ENCODE measurements around the gene RASSF7. TPM values are rescaled to one million over a fixed set of nuclear protein-coding genes. Genes with fewer than 3 reads are reported as not detected.
A peak's percentile ranks its signal among the peaks of the same experiment; 100 is the strongest.

The RASSF7 gene, protein sequence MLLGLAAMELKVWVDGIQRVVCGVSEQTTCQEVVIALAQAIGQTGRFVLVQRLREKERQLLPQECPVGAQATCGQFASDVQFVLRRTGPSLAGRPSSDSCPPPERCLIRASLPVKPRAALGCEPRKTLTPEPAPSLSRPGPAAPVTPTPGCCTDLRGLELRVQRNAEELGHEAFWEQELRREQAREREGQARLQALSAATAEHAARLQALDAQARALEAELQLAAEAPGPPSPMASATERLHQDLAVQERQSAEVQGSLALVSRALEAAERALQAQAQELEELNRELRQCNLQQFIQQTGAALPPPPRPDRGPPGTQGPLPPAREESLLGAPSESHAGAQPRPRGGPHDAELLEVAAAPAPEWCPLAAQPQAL
- 19.8 and 24.0 TPM in 2 replicates for polyA plus RNA-seq (2012; rRNA removed)
- polyA plus RNA-seq (2012; cell fraction: cytosol; rRNA removed), result 8.2 and 11.7 TPM in 2 replicates
- 105 and 144 TPM in 2 replicates for polyA plus RNA-seq (2012; cell fraction: nucleus; rRNA removed)

- no peaks in the 10 kb centered on the region for H4K20me1 ChIP-seq (ENCODE audit: insufficient read depth)
- peaks cover 11% of the 10 kb centered on the region for H3K27me3 ChIP-seq (ENCODE audit: insufficient read depth)
- no peaks in the 10 kb centered on the region for H3K36me3 ChIP-seq (replicated peaks in 1 of 2; ENCODE audit: control insufficient read depth in 1 of 2, insufficient read depth in 2 of 2, low read length in 1 of 2)
- CTCF ChIA-PET, result interaction anchor here (0.8 to 1.5 kb wide), 2 partner anchors 42 to 163 kb away, joined by 3 to 7 read pairs; no protein-coding TSS in a partner anchor
- H3K4me3 ChIP-seq (ENCODE audit: low read depth in 2 of 2, low read length in 1 of 2), result peak within 1 kb of the TSS; percentile 82 to 86
- peak within 1 kb of the TSS; percentile 74; the same call in 1 of the 2 replicates for H2AFZ ChIP-seq (ENCODE audit: low read depth)
- H3K9me3 ChIP-seq, result no peaks in the 10 kb centered on the region
- WGBS (ENCODE audit: low lambda C conversion rate), result 3% methylated on average over 24 of the region's 95 CpGs
- H3K4me2 ChIP-seq, result peak within 1 kb of the TSS; percentile 95
- POLR2A ChIA-PET, result interaction anchor here (0.7 to 1.5 kb wide), 2 partner anchors 15 to 53 kb away, joined by 3 read pairs; no protein-coding TSS in a partner anchor
- no peaks in the 10 kb centered on the region; the same call in 1 of the 2 replicates for H3K79me2 ChIP-seq (ENCODE audit: insufficient read depth)
- H3K9me2 ChIP-seq, result no peaks in the 10 kb centered on the region
- H3K4me1 ChIP-seq (ENCODE audit: control insufficient read depth in 1 of 2, insufficient read depth in 2 of 2, low read depth in 1 of 2, low read length in 1 of 2), result peaks cover 4 to 22% of the 10 kb centered on the region in 2 experiments; a peak in 2 of 4 replicates
- peaks cover 1% of the 10 kb centered on the region for H3F3A ChIP-seq (replicated peaks; ENCODE audit: insufficient read depth)
- peak; percentile 100 for DNase-seq
- peak within 1 kb of the TSS in 1 of 2 experiments; percentile 82; a peak in 1 of 4 replicates for H3K27ac ChIP-seq (ENCODE audit: low read depth in 2 of 2, low read length in 1 of 2)
- peak within 1 kb of the TSS; percentile 66 for H3K9ac ChIP-seq
- TF ChIP-seq CHD2 (IDR thresholded peaks at IDR 0.05; ENCODE audit: low read length, partially characterized antibody), result peak; percentile 79
- TF ChIP-seq EZH2phosphoT487 (IDR thresholded peaks at IDR 0.05; ENCODE audit: borderline replicate concordance, low read depth), result no peak
- TF ChIP-seq ELF1 (IDR thresholded peaks at IDR 0.05), result peak; percentile 93
- TF ChIP-seq FOXJ3 (CRISPR knock-in tag; IDR thresholded peaks at IDR 0.05), result no peak
- no peak for TF ChIP-seq SMC3 (IDR thresholded peaks at IDR 0.05; ENCODE audit: low read depth, low read length)
- no peak for TF ChIP-seq NRF1 (IDR thresholded peaks at IDR 0.05; ENCODE audit: low read depth, low read length)
- TF ChIP-seq MXI1 (IDR thresholded peaks at IDR 0.05; ENCODE audit: low read depth, low read length), result peak; percentile 15; the same call in 1 of the 2 replicates
- 0 out of 2 replicates have a peak, but pooled peaks have one; percentile 35 for TF ChIP-seq POLR2AphosphoS5 (IDR thresholded peaks at IDR 0.05; ENCODE audit: low read depth, low read length)
- TF ChIP-seq, protein P1, sequence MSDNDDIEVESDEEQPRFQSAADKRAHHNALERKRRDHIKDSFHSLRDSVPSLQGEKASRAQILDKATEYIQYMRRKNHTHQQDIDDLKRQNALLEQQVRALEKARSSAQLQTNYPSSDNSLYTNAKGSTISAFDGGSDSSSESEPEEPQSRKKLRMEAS (IDR thresholded peaks at IDR 0.05; ENCODE audit: low read depth), result no peak
- no peak for TF ChIP-seq TAF1 (IDR thresholded peaks at IDR 0.05; ENCODE audit: borderline replicate concordance, low read depth, low read length)
- no peak for TF ChIP-seq FOSL2 (IDR thresholded peaks at IDR 0.05; ENCODE audit: borderline replicate concordance, low read depth)
- TF ChIP-seq, protein P2, sequence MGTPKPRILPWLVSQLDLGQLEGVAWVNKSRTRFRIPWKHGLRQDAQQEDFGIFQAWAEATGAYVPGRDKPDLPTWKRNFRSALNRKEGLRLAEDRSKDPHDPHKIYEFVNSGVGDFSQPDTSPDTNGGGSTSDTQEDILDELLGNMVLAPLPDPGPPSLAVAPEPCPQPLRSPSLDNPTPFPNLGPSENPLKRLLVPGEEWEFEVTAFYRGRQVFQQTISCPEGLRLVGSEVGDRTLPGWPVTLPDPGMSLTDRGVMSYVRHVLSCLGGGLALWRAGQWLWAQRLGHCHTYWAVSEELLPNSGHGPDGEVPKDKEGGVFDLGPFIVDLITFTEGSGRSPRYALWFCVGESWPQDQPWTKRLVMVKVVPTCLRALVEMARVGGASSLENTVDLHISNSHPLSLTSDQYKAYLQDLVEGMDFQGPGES (IDR thresholded peaks at IDR 0.05; ENCODE audit: low read depth, low read length), result peak; percentile 82
- TF ChIP-seq, protein P3, sequence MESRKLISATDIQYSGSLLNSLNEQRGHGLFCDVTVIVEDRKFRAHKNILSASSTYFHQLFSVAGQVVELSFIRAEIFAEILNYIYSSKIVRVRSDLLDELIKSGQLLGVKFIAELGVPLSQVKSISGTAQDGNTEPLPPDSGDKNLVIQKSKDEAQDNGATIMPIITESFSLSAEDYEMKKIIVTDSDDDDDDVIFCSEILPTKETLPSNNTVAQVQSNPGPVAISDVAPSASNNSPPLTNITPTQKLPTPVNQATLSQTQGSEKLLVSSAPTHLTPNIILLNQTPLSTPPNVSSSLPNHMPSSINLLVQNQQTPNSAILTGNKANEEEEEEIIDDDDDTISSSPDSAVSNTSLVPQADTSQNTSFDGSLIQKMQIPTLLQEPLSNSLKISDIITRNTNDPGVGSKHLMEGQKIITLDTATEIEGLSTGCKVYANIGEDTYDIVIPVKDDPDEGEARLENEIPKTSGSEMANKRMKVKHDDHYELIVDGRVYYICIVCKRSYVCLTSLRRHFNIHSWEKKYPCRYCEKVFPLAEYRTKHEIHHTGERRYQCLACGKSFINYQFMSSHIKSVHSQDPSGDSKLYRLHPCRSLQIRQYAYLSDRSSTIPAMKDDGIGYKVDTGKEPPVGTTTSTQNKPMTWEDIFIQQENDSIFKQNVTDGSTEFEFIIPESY (IDR thresholded peaks at IDR 0.05; ENCODE audit: borderline replicate concordance, low read depth), result no peak
- TF ChIP-seq YY1 (IDR thresholded peaks at IDR 0.05; ENCODE audit: low read depth), result no peak
Measured at GRCh38 chr11:560305-561147, at the start of gene RASSF7, which contains the start of gene LMNTD2. Gene RASSF7, plus strand, starts transcription at chr11:560970. Its CDS starts 799 bp downstream, at chr11:561769. Gene LMNTD2, minus strand, starts transcription at chr11:560738. Its CDS starts 22 bp downstream, at chr11:560716.
